Thoracic aorta (tissue), 2 donors: ENCODE data around the gene NECTIN3. TPM values are rescaled to one million over a fixed set of nuclear protein-coding genes. Genes with fewer than 3 reads are reported as not detected.

Source experiments
- ATAC-seq: fragments of 150-250 bp; one replicate; pipeline ENCODE4 v1.8.0; 2017; ENCODE audit warnings: low read depth; ENCODE audit not compliant: insufficient number of reproducible peaks, low FRiP score
- DNase-seq: peaks from one replicate; pipeline ENCODE4 v3.0.0-alpha.2; 2020; ENCODE audit warnings: low spot score
- H3K27ac ChIP-seq, 2 donors: fragments of 200-600 bp; sonication (generic); 1 replicate in 1 of 2; 2 replicates in 1 of 2; pipeline ENCODE4 v1.5.1; 2016; ENCODE audit warnings: mild to moderate bottlenecking in 2 of 2, moderate library complexity in 2 of 2
- H3K27me3 ChIP-seq: fragments of 200-600 bp; sonication (generic); replicated peaks from 2 replicates; pipeline ENCODE4 v1.6.0; 2016; ENCODE audit warnings: mild to moderate bottlenecking; ENCODE audit not compliant: insufficient read depth
- H3K36me3 ChIP-seq: fragments of 200-600 bp; sonication (generic); one replicate; pipeline ENCODE4 v1.5.1; 2016
- H3K4me1 ChIP-seq, 2 donors: fragments of 200-600 bp; sonication (generic); 1 replicate in 1 of 2; 2 replicates in 1 of 2; pipeline versions ENCODE4 v1.5.1 to v1.6.0; 2016; ENCODE audit warnings: low read depth in 2 of 2, mild to moderate bottlenecking in 1 of 2; ENCODE audit not compliant: control insufficient read depth in 1 of 2
- H3K4me3 ChIP-seq: fragments of 200-600 bp; sonication (generic); 2 replicates; pipeline ENCODE4 v1.5.1; 2016; ENCODE audit warnings: mild to moderate bottlenecking
- H3K9me3 ChIP-seq: fragments of 200-600 bp; sonication (generic); 2 replicates; pipeline ENCODE4 v1.5.1; 2016
- total RNA-seq, 2 donors: library from RNA; depleted of rRNA; stranded (reverse); fragments of >200 nt; gene quantifications; one replicate each; pipeline versions ENCODE4 v1.1.0 to v1.2.3, GENCODE V29; 2016
- TF ChIP-seq, protein P1 (sequence below): fragments of 200-600 bp; sonication (generic); IDR thresholded peaks from one replicate; pipeline ENCODE4 v1.5.1; 2019; ENCODE audit warnings: antibody characterized with exemption

NECTIN3 gene
- total RNA-seq, 2 donors from 2014 or later = 37.1 to 42.2 TPM

- H3K4me3 ChIP-seq = no peak overlapping the region
- H3K4me1 ChIP-seq = peaks cover 0 to 9% of the 10 kb centered on the region in 2 donors
- H3K9me3 ChIP-seq = no peaks in the 10 kb centered on the region
- ATAC-seq = no peak
- no peaks in the 10 kb centered on the region for H3K27me3 ChIP-seq
- H3K36me3 ChIP-seq = no peaks in the 10 kb centered on the region
- no peak for DNase-seq
- TF ChIP-seq, protein P1, sequence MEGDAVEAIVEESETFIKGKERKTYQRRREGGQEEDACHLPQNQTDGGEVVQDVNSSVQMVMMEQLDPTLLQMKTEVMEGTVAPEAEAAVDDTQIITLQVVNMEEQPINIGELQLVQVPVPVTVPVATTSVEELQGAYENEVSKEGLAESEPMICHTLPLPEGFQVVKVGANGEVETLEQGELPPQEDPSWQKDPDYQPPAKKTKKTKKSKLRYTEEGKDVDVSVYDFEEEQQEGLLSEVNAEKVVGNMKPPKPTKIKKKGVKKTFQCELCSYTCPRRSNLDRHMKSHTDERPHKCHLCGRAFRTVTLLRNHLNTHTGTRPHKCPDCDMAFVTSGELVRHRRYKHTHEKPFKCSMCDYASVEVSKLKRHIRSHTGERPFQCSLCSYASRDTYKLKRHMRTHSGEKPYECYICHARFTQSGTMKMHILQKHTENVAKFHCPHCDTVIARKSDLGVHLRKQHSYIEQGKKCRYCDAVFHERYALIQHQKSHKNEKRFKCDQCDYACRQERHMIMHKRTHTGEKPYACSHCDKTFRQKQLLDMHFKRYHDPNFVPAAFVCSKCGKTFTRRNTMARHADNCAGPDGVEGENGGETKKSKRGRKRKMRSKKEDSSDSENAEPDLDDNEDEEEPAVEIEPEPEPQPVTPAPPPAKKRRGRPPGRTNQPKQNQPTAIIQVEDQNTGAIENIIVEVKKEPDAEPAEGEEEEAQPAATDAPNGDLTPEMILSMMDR = no peak
- no peak overlapping the region for H3K27ac ChIP-seq
Measured at GRCh38 chr3:111210866-111211564, 139.4 kb downstream of the NECTIN3 start.

DNA sequence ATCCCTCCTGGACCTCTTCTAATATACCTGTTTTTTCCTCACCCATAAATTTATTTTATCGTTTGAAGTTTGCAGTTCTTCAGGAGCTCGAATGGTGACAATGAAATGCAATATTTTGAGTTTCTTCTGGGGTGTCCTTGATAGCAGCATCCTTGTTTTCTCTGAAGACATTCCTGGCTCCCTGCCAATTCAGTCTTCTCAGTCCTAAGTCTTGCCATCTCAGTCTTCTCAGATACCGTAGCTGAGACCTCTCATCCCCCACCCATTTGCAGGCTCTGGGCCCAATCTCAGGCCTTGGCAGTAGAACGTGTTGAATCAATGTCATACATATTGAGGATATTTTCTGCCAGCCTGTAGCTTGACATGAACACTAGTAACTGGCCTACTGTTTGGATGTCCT lies 140.9 kb downstream of the NECTIN3 start:
- no peaks in the 10 kb centered on the region for H3K9me3 ChIP-seq
- peaks cover 0 to 9% of the 10 kb centered on the region in 2 donors for H3K4me1 ChIP-seq
- H3K36me3 ChIP-seq = no peaks in the 10 kb centered on the region
- H3K27me3 ChIP-seq = no peaks in the 10 kb centered on the region
- TF ChIP-seq, protein P1 = no peak
- ATAC-seq = no peak
- no peak overlapping the region for H3K4me3 ChIP-seq
- no peak overlapping the region for H3K27ac ChIP-seq
- DNase-seq = no peak

DNA sequence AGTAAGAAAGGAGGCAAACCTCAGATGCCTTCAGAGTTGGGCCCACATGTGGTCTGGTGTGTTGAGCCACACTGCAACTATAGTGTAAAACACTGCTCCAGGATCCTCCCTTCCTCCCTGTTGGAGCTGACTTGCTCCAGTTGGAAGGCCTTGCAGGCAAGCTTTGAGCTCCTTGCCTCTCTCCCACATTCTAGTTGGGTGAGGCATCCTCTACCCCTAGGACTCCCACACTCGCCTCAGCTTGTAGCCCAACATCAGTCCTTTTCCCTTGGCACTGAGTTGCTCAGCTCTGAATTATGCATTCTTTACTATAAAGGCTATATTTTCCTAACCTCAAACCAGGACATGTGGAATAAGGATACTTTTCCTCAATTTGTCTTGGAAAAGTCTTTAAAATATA lies 143.9 kb downstream of the NECTIN3 start:
- ATAC-seq = no peak
- Histone ChIP-seq H3K4me1 (peaks cover 0 to 9% of the 10 kb centered on the region in 2 donors), H3K36me3 (no peaks in the 10 kb centered on the region), H3K27me3 (no peaks in the 10 kb centered on the region), H3K27ac (no peak overlapping the region), H3K9me3 (no peaks in the 10 kb centered on the region), H3K4me3 (no peak overlapping the region)
- TF ChIP-seq, protein P1 = no peak
- DNase-seq = no peak

GRCh38 chr3:111218615-111219014 lies 147.0 kb downstream of the NECTIN3 start:
- Histone ChIP-seq H3K4me1 (no peaks in the 10 kb centered on the region), H3K36me3 (no peaks in the 10 kb centered on the region), H3K4me3 (no peak overlapping the region), H3K27me3 (no peaks in the 10 kb centered on the region), H3K27ac (no peak overlapping the region), H3K9me3 (no peaks in the 10 kb centered on the region)
- TF ChIP-seq, protein P1 = no peak
- DNase-seq = no peak
- no peak for ATAC-seq

GRCh38 chr3:111227216-111227615 lies 155.6 kb downstream of the NECTIN3 start:
- DNase-seq (no peak), ATAC-seq (no peak)
- H3K9me3 ChIP-seq = no peaks in the 10 kb centered on the region
- TF ChIP-seq, protein P1 = no peak
- H3K27ac ChIP-seq = no peak overlapping the region
- H3K27me3 ChIP-seq = no peaks in the 10 kb centered on the region
- no peaks in the 10 kb centered on the region for H3K36me3 ChIP-seq
- H3K4me3 ChIP-seq = no peak overlapping the region
- no peaks in the 10 kb centered on the region for H3K4me1 ChIP-seq
